Embryonic facial prominence (tissue), 1 donor: ENCODE measurements around the gene SFXN3.

Experiments
- DNase-seq: peaks from one replicate; pipeline ENCODE4 v3.0.0-alpha.2; 2016; ENCODE audit errors: extremely low spot score

The SFXN3 gene

GRCh38 chr10:101031128-101031795 is at the start of gene SFXN3, which contains the start of gene PDZD7:
SFXN3 (plus strand) TSS chr10:101031234; CDS start chr10:101034695, 3,461 bp downstream.
PDZD7 (minus strand) TSS chr10:101031129; CDS start chr10:101030219, 910 bp downstream.
- peak; percentile 75 for DNase-seq

- no peak for DNase-seq
These were observed 47.9 kb upstream of the SFXN3 start for GRCh38 chr10:100982916-100983830.

GRCh38 chr10:100983868-100984671 is 47.0 kb upstream of the SFXN3 start:
- DNase-seq, result no peak

- DNase-seq, result no peak
These were observed 46.3 kb upstream of the SFXN3 start for GRCh38 chr10:100984672-100985177.

- DNase-seq, result no peak
These were observed 45.7 kb upstream of the SFXN3 start for GRCh38 chr10:100985336-100985735.

- DNase-seq, result no peak
These were observed 44.4 kb upstream of the SFXN3 start for GRCh38 chr10:100986623-100986951.

- DNase-seq, result peak; percentile 68
These were observed 43.9 kb upstream of the SFXN3 start, which contains the start of the genes MRPL43 and TWNK for GRCh38 chr10:100986952-100987684. MRPL43 (minus strand) TSS chr10:100987497; CDS start chr10:100987443, 54 bp downstream. TWNK (plus strand) TSS chr10:100987543; CDS start chr10:100988211, 668 bp downstream.

- no peak for DNase-seq
These were observed 43.4 kb upstream of the SFXN3 start for GRCh38 chr10:100987685-100988049.

GRCh38 chr10:100988166-100988565 is 42.9 kb upstream of the SFXN3 start:
- no peak for DNase-seq

GRCh38 chr10:100989088-100989487 is 41.9 kb upstream of the SFXN3 start:
- no peak for DNase-seq

GRCh38 chr10:100993986-100994708 is 36.9 kb upstream of the SFXN3 start:
- no peak for DNase-seq

GRCh38 chr10:100995181-100995580 is 35.9 kb upstream of the SFXN3 start:
- DNase-seq, result no peak

GRCh38 chr10:100996678-100997359 is 34.2 kb upstream of the SFXN3 start:
- DNase-seq, result no peak

GRCh38 chr10:100997360-100998182 is 33.5 kb upstream of the SFXN3 start:
- no peak for DNase-seq

- DNase-seq, result peak; percentile 77
These were observed 32.6 kb upstream of the SFXN3 start for GRCh38 chr10:100998183-100998990.

GRCh38 chr10:100998991-100999741 is 31.9 kb upstream of the SFXN3 start:
- no peak for DNase-seq

- DNase-seq, result no peak
These were observed 31.3 kb upstream of the SFXN3 start, which contains the start of gene LZTS2 for GRCh38 chr10:100999742-101000126. LZTS2 (plus strand) TSS chr10:100999808; CDS start chr10:101002539, 2,731 bp downstream.
